ENCODE data around the gene PRKACA.

Gene PRKACA

DNA sequence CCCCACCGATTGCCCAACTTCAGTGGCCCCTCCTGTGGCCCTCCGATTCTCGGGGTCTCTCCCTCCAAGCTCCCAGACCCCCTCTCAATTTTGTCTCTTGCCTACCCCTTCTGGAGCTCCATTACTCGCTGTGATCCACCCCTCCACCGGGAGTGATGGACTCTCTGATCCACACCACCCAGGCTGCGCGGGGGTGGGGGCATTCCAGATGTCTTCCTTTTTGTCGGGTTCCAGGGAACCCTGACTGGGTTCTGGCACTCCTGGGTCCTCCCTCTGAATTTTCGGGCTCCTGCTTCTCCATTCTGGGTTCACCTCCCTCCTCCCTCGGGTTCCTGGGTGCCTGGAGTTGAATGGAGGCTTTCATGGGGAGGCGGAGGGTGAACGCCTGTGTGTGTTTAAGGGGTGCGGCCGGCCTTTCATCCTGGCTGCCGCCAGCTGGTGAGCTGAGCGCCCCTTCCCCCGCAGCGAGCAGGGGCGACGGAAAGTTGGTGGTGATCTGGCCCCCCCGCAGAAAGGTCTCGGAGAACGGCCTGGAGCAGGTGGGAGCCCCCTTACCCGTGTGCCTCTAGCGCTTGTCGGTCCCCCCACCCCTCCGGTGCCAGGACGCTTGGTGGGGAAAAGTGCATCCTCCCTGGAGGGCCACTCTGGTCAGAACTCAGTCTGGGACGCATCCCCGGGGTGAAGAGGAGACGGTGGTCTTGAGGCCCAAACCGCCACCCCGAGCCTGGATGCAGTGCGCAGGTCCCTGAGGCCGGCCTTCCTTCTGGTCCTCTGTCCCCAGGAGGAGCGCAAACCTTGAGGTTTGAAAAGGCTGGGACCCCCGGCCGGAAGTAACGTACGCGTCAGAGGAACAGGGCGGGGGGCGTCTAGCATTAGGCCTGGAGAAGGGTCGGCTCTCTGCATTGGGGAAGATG is 43.4 kb downstream of the PRKACA start (continued):
- TF ChIP-seq, protein P1, sequence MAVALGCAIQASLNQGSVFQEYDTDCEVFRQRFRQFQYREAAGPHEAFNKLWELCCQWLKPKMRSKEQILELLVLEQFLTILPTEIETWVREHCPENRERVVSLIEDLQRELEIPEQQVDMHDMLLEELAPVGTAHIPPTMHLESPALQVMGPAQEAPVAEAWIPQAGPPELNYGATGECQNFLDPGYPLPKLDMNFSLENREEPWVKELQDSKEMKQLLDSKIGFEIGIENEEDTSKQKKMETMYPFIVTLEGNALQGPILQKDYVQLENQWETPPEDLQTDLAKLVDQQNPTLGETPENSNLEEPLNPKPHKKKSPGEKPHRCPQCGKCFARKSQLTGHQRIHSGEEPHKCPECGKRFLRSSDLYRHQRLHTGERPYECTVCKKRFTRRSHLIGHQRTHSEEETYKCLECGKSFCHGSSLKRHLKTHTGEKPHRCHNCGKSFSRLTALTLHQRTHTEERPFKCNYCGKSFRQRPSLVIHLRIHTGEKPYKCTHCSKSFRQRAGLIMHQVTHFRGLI (tag by site-specific recombination; IDR thresholded peaks at IDR 0.05): no peak
- 0 out of 2 replicates have a peak, but pooled peaks have one; percentile 29 for TF ChIP-seq YY2 (tag by site-specific recombination; IDR thresholded peaks at IDR 0.05)
- no peak for TF ChIP-seq ZNF791 (tag by site-specific recombination; IDR thresholded peaks at IDR 0.05)
- TF ChIP-seq GLIS2 (tag by site-specific recombination; IDR thresholded peaks at IDR 0.05): peak; percentile 87
- no peak for TF ChIP-seq ZNF501 (tag by site-specific recombination; IDR thresholded peaks at IDR 0.05)
- TF ChIP-seq ZEB2 (tag by site-specific recombination; IDR thresholded peaks at IDR 0.05): peak; percentile 83; the same call in 1 of the 2 replicates
- TF ChIP-seq YY1 (tag by site-specific recombination; IDR thresholded peaks at IDR 0.05): no peak
- TF ChIP-seq, protein P2, sequence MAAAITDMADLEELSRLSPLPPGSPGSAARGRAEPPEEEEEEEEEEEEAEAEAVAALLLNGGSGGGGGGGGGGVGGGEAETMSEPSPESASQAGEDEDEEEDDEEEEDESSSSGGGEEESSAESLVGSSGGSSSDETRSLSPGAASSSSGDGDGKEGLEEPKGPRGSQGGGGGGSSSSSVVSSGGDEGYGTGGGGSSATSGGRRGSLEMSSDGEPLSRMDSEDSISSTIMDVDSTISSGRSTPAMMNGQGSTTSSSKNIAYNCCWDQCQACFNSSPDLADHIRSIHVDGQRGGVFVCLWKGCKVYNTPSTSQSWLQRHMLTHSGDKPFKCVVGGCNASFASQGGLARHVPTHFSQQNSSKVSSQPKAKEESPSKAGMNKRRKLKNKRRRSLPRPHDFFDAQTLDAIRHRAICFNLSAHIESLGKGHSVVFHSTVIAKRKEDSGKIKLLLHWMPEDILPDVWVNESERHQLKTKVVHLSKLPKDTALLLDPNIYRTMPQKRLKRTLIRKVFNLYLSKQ (tag by site-specific recombination; IDR thresholded peaks at IDR 0.05; ENCODE audit: borderline replicate concordance): no peak
- TF ChIP-seq ZNF354C (tag by site-specific recombination; IDR thresholded peaks at IDR 0.05; ENCODE audit: borderline replicate concordance, low read depth): no peak
- no peak for TF ChIP-seq PRDM1 (tag by site-specific recombination; IDR thresholded peaks at IDR 0.05)
- no peak for TF ChIP-seq ZSCAN23 (tag by site-specific recombination; IDR thresholded peaks at IDR 0.05)
- TF ChIP-seq ZNF416 (tag by site-specific recombination; IDR thresholded peaks at IDR 0.05): no peak
- TF ChIP-seq ZBTB48 (tag by site-specific recombination; IDR thresholded peaks at IDR 0.05): no peak
- TF ChIP-seq, protein P3, sequence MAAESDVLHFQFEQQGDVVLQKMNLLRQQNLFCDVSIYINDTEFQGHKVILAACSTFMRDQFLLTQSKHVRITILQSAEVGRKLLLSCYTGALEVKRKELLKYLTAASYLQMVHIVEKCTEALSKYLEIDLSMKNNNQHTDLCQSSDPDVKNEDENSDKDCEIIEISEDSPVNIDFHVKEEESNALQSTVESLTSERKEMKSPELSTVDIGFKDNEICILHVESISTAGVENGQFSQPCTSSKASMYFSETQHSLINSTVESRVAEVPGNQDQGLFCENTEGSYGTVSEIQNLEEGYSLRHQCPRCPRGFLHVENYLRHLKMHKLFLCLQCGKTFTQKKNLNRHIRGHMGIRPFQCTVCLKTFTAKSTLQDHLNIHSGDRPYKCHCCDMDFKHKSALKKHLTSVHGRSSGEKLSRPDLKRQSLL (tag by site-specific recombination; IDR thresholded peaks at IDR 0.05): 0 out of 2 replicates have a peak, but pooled peaks have one; percentile 59
- TF ChIP-seq ZNF426 (tag by site-specific recombination; IDR thresholded peaks at IDR 0.05): no peak
- TF ChIP-seq, protein P4, sequence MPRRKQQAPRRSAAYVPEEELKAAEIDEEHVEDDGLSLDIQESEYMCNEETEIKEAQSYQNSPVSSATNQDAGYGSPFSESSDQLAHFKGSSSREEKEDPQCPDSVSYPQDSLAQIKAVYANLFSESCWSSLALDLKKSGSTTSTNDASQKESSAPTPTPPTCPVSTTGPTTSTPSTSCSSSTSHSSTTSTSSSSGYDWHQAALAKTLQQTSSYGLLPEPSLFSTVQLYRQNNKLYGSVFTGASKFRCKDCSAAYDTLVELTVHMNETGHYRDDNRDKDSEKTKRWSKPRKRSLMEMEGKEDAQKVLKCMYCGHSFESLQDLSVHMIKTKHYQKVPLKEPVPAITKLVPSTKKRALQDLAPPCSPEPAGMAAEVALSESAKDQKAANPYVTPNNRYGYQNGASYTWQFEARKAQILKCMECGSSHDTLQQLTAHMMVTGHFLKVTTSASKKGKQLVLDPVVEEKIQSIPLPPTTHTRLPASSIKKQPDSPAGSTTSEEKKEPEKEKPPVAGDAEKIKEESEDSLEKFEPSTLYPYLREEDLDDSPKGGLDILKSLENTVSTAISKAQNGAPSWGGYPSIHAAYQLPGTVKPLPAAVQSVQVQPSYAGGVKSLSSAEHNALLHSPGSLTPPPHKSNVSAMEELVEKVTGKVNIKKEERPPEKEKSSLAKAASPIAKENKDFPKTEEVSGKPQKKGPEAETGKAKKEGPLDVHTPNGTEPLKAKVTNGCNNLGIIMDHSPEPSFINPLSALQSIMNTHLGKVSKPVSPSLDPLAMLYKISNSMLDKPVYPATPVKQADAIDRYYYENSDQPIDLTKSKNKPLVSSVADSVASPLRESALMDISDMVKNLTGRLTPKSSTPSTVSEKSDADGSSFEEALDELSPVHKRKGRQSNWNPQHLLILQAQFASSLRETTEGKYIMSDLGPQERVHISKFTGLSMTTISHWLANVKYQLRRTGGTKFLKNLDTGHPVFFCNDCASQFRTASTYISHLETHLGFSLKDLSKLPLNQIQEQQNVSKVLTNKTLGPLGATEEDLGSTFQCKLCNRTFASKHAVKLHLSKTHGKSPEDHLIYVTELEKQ (tag by site-specific recombination; IDR thresholded peaks at IDR 0.05; ENCODE audit: borderline replicate concordance): no peak
- peak; percentile 61 for TF ChIP-seq GLIS1 (tag by site-specific recombination; IDR thresholded peaks at IDR 0.05)
- no peak for TF ChIP-seq ZNF654 (tag by site-specific recombination; IDR thresholded peaks at IDR 0.05; ENCODE audit: low read depth)
- TF ChIP-seq, protein P5, sequence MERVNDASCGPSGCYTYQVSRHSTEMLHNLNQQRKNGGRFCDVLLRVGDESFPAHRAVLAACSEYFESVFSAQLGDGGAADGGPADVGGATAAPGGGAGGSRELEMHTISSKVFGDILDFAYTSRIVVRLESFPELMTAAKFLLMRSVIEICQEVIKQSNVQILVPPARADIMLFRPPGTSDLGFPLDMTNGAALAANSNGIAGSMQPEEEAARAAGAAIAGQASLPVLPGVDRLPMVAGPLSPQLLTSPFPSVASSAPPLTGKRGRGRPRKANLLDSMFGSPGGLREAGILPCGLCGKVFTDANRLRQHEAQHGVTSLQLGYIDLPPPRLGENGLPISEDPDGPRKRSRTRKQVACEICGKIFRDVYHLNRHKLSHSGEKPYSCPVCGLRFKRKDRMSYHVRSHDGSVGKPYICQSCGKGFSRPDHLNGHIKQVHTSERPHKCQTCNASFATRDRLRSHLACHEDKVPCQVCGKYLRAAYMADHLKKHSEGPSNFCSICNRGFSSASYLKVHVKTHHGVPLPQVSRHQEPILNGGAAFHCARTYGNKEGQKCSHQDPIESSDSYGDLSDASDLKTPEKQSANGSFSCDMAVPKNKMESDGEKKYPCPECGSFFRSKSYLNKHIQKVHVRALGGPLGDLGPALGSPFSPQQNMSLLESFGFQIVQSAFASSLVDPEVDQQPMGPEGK (tag by site-specific recombination; IDR thresholded peaks at IDR 0.05): peak; percentile 69
- no peak for TF ChIP-seq ZNF2 (tag by site-specific recombination; IDR thresholded peaks at IDR 0.05)
- no peak for TF ChIP-seq ZNF433 (tag by site-specific recombination; IDR thresholded peaks at IDR 0.05; ENCODE audit: low read depth)
- TF ChIP-seq ZNF610 (tag by site-specific recombination; IDR thresholded peaks at IDR 0.05; ENCODE audit: borderline replicate concordance): no peak
- TF ChIP-seq ZBTB17 (tag by site-specific recombination; IDR thresholded peaks at IDR 0.05): no peak
- TF ChIP-seq, protein P6, sequence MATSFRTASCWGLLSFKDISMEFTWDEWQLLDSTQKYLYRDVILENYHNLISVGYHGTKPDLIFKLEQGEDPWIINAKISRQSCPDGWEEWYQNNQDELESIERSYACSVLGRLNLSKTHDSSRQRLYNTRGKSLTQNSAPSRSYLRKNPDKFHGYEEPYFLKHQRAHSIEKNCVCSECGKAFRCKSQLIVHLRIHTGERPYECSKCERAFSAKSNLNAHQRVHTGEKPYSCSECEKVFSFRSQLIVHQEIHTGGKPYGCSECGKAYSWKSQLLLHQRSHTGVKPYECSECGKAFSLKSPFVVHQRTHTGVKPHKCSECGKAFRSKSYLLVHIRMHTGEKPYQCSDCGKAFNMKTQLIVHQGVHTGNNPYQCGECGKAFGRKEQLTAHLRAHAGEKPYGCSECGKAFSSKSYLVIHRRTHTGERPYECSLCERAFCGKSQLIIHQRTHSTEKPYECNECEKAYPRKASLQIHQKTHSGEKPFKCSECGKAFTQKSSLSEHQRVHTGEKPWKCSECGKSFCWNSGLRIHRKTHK (tag by site-specific recombination; IDR thresholded peaks at IDR 0.05): no peak
- TF ChIP-seq REPIN1 (tag by site-specific recombination; IDR thresholded peaks at IDR 0.05; ENCODE audit: low read depth): no peak
- TF ChIP-seq ZFHX2 (tag by site-specific recombination; conservative IDR thresholded peaks at IDR 0.05): peak; percentile 28; the same call in 1 of the 2 replicates
- TF ChIP-seq ZNF549 (tag by site-specific recombination; IDR thresholded peaks at IDR 0.05): no peak
- TF ChIP-seq ZNF155 (tag by site-specific recombination; IDR thresholded peaks at IDR 0.05): no peak

Measured in HEK293 (cell line).